ENCODE measurements around the gene CDH16.

GRCh38 chr16:66899310-66899944, 19.3 kb downstream of the CDH16 start:
- TF ChIP-seq CTCF (IDR thresholded peaks at IDR 0.05; ENCODE audit: insufficient read depth, low read length) (no peak), POLR2AphosphoS5 (IDR thresholded peaks at IDR 0.05; ENCODE audit: low read depth) (no peak), SPI1 (IDR thresholded peaks at IDR 0.05; ENCODE audit: borderline replicate concordance, low read depth) (no peak)
- TF ChIP-seq, protein P1, sequence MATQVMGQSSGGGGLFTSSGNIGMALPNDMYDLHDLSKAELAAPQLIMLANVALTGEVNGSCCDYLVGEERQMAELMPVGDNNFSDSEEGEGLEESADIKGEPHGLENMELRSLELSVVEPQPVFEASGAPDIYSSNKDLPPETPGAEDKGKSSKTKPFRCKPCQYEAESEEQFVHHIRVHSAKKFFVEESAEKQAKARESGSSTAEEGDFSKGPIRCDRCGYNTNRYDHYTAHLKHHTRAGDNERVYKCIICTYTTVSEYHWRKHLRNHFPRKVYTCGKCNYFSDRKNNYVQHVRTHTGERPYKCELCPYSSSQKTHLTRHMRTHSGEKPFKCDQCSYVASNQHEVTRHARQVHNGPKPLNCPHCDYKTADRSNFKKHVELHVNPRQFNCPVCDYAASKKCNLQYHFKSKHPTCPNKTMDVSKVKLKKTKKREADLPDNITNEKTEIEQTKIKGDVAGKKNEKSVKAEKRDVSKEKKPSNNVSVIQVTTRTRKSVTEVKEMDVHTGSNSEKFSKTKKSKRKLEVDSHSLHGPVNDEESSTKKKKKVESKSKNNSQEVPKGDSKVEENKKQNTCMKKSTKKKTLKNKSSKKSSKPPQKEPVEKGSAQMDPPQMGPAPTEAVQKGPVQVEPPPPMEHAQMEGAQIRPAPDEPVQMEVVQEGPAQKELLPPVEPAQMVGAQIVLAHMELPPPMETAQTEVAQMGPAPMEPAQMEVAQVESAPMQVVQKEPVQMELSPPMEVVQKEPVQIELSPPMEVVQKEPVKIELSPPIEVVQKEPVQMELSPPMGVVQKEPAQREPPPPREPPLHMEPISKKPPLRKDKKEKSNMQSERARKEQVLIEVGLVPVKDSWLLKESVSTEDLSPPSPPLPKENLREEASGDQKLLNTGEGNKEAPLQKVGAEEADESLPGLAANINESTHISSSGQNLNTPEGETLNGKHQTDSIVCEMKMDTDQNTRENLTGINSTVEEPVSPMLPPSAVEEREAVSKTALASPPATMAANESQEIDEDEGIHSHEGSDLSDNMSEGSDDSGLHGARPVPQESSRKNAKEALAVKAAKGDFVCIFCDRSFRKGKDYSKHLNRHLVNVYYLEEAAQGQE (IDR thresholded peaks at IDR 0.05; ENCODE audit: insufficient replicate concordance, low read depth), result no peak

Data from HL-60 (cell line).